GM21367 (cell line): Measurements from ENCODE around the gene CXCR5.
"Not testable (repeated sequence)": the region's sequence is repeated elsewhere in the genome, so short reads cannot be mapped to it uniquely, and the experiment has no call there.

Source experiments
- ATAC-seq: cut with Tn5 transposase; IDR thresholded peaks from one replicate; pipeline ENCODE4 v1.9.1; 2021; ENCODE audit not compliant: unreplicated experiment

CXCR5 gene, protein sequence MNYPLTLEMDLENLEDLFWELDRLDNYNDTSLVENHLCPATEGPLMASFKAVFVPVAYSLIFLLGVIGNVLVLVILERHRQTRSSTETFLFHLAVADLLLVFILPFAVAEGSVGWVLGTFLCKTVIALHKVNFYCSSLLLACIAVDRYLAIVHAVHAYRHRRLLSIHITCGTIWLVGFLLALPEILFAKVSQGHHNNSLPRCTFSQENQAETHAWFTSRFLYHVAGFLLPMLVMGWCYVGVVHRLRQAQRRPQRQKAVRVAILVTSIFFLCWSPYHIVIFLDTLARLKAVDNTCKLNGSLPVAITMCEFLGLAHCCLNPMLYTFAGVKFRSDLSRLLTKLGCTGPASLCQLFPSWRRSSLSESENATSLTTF

DNA sequence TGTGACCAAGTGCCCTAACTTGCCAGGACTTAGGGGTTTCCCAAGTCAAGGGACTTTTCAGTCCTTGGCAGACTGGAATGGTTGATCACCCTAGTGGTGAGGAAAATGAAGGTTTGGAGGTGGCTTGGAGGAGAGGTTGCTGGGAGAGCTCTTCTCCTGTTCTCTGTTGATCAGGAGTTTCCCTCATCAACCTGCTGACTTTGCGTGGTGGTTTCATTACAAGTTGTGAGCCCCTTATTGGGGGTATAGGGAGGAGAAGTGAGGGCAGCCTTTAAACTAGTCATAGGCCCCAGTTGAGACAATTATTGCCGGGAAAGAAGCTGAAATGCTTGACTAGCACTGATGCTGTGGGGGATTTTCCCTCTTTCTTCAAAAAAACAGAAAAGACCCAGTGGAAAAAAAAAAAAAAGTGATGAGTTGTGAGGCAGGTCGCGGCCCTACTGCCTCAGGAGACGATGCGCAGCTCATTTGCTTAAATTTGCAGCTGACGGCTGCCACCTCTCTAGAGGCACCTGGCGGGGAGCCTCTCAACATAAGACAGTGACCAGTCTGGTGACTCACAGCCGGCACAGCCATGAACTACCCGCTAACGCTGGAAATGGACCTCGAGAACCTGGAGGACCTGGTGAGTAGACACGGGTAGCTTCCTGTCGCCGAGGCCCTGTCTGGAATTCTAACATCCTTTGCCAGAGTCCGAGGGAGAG, at the start of gene CXCR5:
TSS of gene CXCR5 (plus strand) at position 525 of the 704 bp plus-strand sequence. CDS start at position 575, 50 bp downstream.
- ATAC-seq = peak; percentile 64

DNA sequence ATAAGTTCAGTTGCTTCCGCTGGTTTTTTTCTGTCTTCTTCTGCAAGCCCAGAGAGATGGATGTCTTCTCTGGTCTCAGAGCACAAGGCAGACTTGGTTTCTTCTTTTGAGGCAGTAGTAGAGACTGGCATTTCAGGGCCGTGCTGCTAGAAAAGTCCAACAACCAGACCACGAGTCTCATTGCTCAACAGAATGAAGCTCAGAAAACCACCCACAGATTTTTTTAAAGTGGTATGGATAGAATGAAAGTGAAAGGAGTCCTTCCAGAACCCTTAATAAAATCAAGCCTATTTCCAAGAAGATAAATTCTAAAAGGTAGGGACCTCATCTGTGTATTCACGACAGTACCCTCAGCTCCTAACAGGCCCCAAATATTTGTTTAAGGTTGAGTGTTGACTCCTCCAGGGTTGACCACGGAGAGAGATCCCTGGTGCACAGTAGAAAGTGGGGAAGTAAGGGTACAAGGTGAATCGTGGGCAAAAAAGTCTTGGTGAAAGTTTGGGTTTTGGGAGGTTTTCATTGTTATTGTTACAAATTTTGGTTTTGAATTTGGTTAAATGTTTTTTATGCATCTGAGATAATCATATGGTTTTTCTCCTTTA, 49.2 kb upstream of the CXCR5 start:
- no peak for ATAC-seq

DNA sequence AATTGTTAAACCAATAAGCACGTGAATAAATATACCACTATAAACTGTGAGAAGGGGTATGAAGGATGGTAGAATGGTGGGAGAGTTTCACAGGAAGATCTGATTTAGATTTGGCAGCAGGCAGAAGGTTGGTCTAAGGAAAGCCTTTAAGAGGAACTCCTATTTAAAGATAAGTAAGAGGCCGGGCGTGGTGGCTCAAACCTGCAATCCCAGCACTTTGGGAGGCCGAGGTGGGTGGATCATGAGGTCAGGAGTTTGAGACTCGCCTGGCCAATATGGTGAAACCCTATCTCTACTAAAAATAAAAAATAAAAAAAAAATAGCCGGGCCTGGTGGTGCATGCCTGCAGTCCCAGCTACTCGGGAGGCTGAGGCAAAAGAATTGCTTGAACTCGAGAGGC, 45.8 kb upstream of the CXCR5 start:
- no peak for ATAC-seq

DNA sequence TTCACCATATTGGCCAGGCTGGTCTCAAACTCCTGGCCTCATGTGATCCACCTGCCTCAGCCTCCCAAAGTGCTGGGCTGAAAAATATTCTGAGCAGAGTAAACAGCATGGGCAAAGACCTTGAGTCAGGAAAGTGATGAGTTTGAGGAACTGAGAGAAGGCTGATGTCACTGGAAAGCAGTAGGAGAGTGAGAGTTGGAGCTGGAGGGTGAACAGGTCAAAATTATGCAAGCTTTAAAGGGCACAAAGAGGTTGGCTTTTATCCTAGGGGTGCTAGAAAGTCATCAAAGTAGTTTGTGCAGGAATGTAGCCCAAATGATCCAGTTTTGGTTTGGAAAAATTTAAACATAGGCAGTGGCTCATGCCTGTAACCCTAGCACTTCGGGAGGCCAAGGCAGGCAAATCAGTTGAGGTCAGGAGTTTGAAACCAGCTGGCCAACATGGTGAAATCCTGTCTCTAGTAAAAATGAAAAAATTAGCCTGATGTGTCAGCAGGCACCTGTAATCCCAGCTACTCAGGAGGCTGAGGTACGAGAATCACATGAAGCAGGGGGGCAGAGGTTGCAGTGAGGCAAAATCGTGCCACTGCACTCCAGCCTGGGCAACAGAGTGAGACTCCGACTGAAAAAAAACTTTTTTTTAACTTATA, 44.7 kb upstream of the CXCR5 start:
- ATAC-seq = peak; percentile 62

DNA sequence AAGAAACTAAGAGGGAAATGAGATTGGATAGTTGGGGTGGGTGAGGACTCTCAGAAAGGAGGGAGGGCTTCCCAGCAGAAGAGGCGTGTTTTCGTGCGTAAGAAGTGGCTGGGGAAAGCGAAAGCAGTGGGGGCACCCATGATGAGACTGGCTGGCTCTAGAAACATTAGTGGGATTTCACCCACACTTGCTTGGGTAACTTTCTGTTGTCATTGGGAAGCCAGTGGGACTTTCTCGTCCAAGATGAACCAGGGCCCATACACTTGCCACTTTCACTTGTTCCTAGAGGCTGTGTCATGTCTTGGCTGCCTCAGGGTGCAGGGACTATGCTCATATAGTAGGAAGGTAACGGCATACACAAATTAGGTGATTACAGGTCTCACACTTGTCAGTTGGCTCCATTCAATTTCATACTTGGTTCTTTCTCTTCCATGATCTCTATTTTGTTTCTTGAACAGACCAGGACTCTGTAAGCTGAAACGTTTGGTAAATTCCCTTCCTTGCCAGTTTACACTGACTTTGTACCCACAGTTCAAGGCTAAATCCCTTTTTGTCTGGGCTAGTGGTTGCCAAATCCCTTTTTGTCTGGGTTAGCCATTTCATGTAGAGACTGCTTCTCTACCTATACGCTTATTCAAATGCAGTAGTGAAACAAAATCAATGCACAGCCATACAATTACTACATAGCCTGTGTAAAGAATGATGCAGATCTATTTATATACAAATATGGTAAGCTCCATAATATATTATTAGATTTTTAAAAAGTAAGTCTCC, 42.0 kb upstream of the CXCR5 start:
- ATAC-seq = peak; percentile 40

DNA sequence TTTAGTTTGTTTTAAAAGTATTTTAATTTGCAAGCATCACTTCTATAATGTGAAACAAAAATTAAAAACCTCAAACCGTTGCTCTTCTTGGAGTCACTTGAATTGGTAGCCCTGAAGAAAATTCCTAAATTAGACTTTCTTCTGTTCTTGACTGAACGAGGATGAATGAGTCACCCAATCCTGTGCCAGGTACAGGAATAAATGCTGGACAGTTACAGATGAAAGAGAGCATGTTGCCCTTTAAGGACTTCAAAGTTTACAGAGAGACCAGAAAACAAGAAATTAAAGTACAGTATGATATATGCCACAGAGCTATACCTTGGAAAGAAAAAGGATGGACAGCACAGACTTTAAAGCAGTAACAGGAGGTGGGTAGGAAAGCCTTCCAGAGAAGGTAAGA, 41.3 kb upstream of the CXCR5 start:
- no peak for ATAC-seq

DNA sequence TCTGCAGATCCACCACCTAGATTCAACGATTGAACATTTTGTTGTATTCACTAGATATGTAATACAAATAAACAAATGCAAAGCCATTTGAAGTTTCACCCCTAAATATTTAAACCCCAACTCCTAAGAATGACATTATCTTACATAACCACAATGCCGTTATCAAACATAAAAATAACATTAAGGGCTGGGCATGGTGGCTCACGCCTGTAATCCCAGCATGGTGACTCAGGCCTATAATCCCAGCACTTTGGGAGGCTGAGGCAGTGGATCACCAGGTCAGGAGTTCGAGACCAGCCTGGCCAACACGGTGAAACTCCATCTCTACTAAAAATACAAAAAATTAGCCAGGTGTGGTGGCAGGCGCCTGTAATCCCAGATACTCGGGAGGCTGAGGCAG, 40.8 kb upstream of the CXCR5 start:
- ATAC-seq = not testable (repeated sequence)

DNA sequence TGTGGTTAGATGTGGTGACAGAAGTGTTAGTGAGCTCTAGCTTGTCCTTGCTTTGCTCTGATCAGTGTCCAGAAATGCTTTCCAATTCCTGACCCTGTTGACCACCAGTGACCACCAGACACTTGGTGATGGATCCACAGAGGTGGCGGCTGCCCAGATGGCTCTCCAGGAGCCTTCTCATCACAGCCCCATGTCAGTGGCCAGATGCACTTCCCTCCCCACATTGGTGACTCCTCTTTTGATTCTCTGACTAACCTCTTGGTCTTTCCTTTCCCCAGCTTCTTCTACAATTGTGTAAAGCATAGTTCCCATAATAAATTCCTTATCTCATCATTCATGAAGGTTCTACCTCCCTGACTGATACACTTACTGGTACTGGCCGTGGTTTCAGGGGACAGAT, 40.1 kb upstream of the CXCR5 start:
- no peak for ATAC-seq

DNA sequence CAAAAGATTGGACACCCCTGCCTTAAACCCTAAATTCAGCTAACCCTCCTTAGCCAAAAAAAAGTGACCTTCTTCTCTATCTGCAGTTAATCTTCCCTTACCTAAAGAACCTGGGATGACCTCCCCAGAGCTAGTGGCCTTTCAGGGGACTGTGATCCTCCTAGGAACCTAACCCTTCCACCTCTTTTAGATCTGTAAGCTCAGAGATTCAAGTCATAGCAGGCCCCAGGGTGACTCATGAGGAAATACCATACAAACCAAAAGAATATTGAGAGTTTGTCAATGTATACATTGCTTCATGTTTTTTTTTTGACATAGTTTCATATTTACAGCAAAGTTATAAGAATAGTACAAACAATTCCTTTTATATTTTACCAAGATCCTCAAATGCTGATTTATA, 38.3 kb upstream of the CXCR5 start:
- ATAC-seq = no peak

DNA sequence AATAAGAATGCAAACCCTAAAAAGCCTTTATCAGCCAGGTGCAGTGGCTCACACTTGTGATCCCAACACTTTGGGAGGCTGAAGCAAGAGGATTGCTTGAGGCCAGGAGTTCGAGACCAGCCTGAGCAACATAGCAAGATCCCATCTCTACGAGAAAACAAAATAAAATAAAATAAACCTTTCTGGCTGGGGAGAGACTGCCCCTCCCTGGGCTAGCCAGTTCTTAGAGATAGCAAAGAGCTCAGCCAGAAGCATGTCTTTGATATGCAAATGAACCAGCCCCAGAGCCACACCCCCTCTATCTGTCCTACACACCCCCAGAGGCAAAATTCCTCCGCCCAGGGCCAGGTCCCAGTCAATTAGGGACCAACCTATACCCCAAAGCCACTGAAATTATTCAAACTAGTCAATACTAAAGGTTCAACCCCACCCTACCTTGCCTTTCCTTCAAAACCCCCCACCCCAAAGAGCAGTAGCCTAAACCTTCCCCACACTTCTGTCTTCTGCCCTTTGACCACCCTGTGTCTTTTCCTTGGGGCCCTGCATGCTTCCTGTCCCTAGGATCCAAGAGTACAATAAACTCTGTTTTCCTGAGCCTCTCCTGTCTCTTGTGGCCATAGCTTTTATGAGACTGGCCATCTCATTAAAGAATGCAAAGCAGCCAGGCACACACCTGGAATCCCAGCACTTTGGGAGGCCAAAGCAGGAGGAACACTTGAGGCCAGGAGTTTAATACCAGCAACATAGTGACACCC, 37.3 kb upstream of the CXCR5 start:
- ATAC-seq = no peak

DNA sequence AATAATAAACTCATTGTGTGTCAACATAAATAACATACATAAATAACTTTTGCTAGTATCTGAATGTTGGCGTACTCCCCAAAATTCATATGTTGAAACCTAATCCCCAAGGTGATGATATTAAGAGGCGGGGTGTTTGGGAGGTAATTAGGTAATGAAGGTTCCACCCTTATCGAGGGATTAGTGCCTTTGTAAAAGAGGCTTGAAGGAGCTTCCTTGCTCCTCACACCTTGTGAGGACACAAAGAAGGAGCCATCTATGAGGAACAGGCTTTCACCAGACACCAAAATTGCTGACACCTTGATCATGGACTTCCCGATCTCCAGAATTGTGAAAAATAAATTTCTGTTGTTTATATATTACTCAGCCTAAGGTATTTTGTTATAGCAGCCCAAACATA, 33.9 kb upstream of the CXCR5 start:
- ATAC-seq = no peak

DNA sequence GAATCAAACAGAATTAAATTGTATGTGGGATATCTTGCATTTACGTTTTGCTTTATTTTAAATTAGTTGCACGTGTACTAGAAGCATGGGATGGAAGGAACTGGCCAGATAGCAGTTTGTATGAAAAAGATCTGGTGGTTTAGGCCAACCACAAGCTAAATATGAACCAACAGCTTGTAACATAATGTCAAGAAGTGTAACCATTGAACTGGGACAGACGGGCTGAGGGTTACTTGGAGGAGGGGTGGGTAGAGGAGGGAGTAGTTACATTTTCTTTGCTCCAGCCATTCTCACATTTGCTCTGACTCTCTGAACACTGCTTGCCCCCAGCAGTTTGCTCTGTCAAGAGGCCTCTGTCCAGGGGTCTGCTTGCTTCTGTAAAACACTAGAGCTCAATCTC, 31.7 kb upstream of the CXCR5 start:
- peak; percentile 64 for ATAC-seq

DNA sequence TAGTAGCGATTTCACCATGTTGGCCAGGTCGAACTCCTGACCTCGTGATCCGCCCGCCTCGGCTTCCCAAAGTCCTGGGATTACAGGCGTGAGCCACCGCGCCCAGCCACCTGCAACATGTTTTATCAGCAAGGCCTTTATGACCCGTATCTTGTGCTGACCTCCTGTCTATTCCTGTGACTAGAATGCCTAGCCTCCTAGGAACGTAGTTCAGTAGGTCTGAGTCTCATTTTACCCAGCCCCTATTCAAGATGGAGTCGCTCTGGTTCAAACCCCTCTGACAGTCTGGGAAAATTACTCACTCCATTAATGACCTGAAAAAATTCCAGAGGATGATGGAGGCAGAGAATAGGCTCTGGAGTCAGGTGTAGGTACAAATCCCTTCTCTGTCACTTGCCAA, 30.0 kb upstream of the CXCR5 start:
- no peak for ATAC-seq

DNA sequence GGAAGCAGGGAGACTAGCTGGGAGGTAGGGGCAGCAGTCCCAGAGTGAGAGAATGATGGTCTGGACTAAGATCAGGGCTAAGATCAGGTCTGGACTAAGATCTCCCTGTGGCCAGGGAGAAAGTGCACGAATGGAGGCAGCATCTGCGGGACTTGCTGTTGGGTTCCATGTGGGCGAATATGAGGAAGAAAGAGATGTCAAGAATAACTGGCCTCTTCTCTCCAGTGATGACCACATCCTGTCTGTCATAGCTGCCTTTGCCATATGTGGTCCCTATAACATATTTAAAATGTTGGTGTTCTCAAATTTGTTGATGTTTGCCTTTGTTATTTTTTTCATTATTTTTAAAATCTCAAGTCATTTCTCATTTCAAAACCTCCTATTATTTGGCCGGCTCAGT, 27.4 kb upstream of the CXCR5 start:
- ATAC-seq = no peak

DNA sequence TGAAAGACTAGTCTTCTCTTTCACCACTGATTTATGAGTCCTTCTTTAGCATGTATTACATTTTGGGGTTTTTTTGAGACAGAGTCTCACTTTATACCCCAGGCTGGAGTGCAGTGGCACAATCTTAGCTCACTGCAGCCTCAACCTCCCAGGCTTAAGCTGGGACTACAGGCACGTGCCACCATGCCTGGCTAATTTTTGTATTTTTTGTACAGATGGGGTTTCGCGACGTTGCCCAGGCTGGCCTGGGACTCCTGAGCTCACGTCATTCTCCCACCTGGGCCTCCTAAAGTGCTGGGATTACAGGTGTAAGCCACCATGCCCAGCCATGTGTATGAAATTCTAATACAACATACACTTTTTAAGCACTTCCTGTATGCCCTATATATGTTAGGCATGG, 26.3 kb upstream of the CXCR5 start:
- no peak for ATAC-seq

DNA sequence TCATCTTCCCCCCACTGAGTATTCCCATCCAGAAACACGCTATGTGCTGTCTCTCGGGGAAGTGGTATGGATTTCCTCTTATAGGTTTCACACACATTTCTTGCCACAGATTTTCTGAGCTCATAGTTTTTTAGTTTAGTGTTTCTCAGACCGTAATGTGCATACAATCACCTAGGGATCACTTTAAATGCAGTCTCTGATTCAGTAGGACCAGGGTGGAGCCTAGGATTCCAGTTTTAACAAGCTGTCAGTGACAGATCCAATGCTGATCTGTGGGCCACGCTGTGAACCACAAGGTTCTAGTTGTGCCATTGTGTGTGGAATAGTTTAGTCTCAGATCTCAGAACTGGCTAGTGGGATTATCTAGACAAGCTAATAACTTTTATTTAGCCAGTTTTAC, 23.7 kb upstream of the CXCR5 start:
- no peak for ATAC-seq

DNA sequence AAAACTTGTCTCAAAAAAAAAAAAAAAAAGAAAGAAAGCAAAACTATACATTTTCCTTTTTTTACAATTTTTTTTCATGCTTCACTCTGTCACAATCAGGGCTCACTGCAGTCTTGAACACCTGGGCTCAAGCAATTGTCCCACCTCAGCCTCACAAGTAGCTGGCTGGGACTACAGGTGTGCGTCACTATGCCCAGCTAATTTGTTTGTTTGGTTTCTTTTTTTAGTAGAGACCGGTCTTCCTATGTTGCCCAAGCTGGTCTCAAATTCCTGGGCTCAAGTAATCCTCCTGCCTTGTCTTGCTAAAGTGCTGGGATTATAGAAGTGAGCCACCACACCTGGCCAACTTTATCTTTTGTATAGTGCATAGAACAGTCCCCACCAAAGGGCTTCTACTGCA, 15.0 kb upstream of the CXCR5 start:
- no peak for ATAC-seq

DNA sequence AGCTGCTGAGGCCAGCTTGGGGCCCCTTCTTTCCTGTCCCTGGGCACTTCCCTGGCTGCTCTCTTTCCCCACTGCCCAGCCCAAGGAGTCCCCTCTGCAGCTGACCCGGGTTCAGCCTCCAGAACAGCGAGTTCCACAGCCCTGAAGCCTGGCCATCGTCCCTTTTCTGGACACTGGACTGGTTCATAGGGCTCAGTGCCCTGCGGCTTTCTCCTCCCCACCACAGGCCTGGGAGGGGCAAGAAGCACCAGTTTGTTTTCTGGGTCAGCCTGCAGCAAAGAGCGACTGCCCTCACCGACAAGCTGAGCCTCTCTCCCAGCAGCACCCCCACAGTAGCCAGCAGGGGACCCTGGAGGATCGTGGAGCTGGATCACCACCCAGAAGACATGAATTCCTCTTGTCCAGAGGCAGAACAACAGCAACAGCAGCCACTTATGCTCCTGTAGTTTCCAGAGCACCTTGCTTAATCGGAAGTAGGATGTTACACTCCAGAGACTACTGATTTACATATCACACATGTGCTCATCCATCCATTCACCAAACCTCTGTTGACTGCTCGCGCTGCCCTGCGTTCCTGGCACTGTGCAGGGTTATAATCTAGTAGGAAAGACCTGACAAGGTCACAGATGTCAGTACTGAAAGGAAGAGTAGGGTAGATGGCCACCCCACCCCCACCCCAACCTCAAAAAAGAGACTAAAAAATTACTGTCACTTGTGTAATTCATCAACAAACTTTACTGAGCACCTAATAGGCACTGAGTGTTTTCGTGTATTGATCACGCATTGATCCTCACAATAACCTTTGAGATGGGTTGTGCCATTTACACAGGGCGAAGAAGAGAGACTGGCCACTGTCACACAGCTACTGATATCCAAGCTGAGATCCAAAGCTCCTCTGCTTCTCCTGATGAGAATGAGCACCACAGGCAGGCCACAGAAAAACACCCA, 13.0 kb upstream of the CXCR5 start:
- peak; percentile 66 for ATAC-seq

DNA sequence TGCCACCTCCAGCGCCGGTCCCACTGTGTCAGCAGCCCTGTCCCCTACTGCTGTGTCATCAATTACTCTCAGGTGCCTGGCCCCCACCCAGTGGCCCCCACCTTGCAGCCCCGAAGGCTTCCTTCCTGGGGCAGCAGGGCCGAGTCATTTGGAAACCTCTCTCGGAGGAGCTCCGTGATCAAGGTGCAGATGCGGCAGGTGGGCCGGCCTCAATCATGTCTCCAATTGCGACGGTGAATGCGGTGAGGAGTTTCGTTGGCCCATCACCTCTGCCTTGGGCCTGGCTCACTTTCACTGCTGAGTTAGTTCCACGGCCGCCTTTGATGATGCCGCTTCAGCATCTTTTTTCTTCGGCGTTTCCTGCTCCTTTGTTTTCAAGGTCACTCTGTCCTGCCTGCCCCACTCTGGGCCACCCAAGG, 11.3 kb upstream of the CXCR5 start:
- ATAC-seq = no peak
